ENCODE measurements around the gene TAPT1.

The TAPT1 gene

GRCh38 chr4:16212138-16212782, 14.0 kb downstream of the TAPT1 start:
- no peak overlapping the region for H3K4me3 ChIP-seq (ENCODE audit: low read length)
- TF ChIP-seq CTCF (conservative IDR thresholded peaks at IDR 0.05; ENCODE audit: low read depth, low read length), result no peak
- no peak for DNase-seq (ENCODE audit: low read depth)

- no peak for TF ChIP-seq CTCF (conservative IDR thresholded peaks at IDR 0.05; ENCODE audit: low read depth, low read length)
- H3K4me3 ChIP-seq (ENCODE audit: low read length), result no peak overlapping the region
- no peak for DNase-seq (ENCODE audit: low read depth)
Observed at GRCh38 chr4:16207409-16207808, 18.9 kb downstream of the TAPT1 start.

- no peak for TF ChIP-seq CTCF (conservative IDR thresholded peaks at IDR 0.05; ENCODE audit: low read depth, low read length)
- no peak overlapping the region for H3K4me3 ChIP-seq (ENCODE audit: low read length)
- DNase-seq (ENCODE audit: low read depth), result no peak
Observed at GRCh38 chr4:16206848-16207247, 19.4 kb downstream of the TAPT1 start.

GRCh38 chr4:16206301-16206700, 20.0 kb downstream of the TAPT1 start:
- no peak overlapping the region for H3K4me3 ChIP-seq (ENCODE audit: low read length)
- TF ChIP-seq CTCF (conservative IDR thresholded peaks at IDR 0.05; ENCODE audit: low read depth, low read length), result no peak
- DNase-seq (ENCODE audit: low read depth), result no peak

- no peak for DNase-seq (ENCODE audit: low read depth)
- TF ChIP-seq CTCF (conservative IDR thresholded peaks at IDR 0.05; ENCODE audit: low read depth, low read length), result peak; percentile 76
- H3K4me3 ChIP-seq (ENCODE audit: low read length), result no peak overlapping the region
Observed at GRCh38 chr4:16205298-16206164, 20.7 kb downstream of the TAPT1 start.

GRCh38 chr4:16204505-16204904, 21.8 kb downstream of the TAPT1 start:
- no peak overlapping the region for H3K4me3 ChIP-seq (ENCODE audit: low read length)
- TF ChIP-seq CTCF (conservative IDR thresholded peaks at IDR 0.05; ENCODE audit: low read depth, low read length), result no peak
- DNase-seq (ENCODE audit: low read depth), result no peak

GRCh38 chr4:16203083-16203482, 23.2 kb downstream of the TAPT1 start:
- TF ChIP-seq CTCF (conservative IDR thresholded peaks at IDR 0.05; ENCODE audit: low read depth, low read length), result no peak
- H3K4me3 ChIP-seq (ENCODE audit: low read length), result no peak overlapping the region
- no peak for DNase-seq (ENCODE audit: low read depth)

Data from retinal pigment epithelial cell (primary cell).